Sciatic nerve (tissue), 2 donors: ENCODE results near the gene ADCK1. TPM values are rescaled to one million over a fixed set of nuclear protein-coding genes. Genes with fewer than 3 reads are reported as not detected.
A peak's percentile ranks its signal among the peaks of the same experiment; 100 is the strongest.

Experiments used
- ATAC-seq: fragments of 200-7000 bp; cut with Tn5 transposase; one replicate; pipeline ENCODE4 v1.9.1; 2020; ENCODE audit warnings: mild to moderate bottlenecking, moderate library complexity
- DNase-seq: peaks from one replicate; pipeline ENCODE4 v3.0.0-alpha.2; 2020; ENCODE audit warnings: low spot score
- intact Hi-C: fragments of 100-400 bp; cut with DNase I; formaldehyde crosslinking; loops from one replicate; pipeline ENCODE4 v1.14.2; 2022
- total RNA-seq: library from RNA; stranded (reverse); fragmentation: NEBNext Ultra II Directional; extraction: Animal tissue kit (Norgen Biotek cat#: 25700); gene quantifications from one replicate; pipeline ENCODE4 v1.2.1, GENCODE V29; 2021
- donor health status: DM: no; HTN: no; CAD: no.
- donor health status: DM: no; HTN: no; CAD: no.

Gene ADCK1
- total RNA-seq, 1 donor from 2014 or later = 8.2 TPM

DNA sequence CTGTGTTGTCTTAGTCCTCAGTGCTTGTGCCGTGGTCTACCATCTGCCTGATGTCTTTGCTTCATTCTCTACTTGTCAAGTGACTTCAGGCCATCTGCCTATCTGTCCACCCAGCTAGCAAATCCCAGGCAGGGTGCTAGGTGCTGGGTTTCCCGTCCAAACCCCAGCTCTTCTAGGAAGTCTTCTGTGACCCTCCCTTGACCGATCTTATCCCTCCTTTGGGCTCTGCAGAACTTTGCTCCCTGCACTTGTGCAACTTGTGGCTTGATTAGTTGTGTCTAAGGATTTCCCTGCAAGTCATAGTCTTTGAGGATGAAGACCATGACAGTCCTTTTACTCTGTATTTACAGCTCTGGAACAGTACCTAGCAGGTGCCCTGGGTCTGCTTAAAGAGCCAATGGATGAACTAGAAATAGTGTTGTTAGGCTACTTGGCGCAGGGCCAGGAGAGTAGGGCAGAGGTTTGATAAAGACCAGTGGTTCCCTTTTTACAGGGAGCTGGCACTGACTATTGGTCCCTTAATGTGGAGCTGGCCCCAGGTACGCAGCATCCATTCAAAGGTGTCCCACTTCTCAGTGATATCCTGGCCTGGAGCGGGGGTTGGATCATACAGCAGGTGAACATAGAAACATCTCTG, 60.1 kb downstream of the ADCK1 start:
- DNase-seq (no peak), ATAC-seq (no peak)
- intact Hi-C loops = loop anchor here (10.0 kb wide), 1 partner anchor 705 kb away; no protein-coding TSS in a partner anchor

DNA sequence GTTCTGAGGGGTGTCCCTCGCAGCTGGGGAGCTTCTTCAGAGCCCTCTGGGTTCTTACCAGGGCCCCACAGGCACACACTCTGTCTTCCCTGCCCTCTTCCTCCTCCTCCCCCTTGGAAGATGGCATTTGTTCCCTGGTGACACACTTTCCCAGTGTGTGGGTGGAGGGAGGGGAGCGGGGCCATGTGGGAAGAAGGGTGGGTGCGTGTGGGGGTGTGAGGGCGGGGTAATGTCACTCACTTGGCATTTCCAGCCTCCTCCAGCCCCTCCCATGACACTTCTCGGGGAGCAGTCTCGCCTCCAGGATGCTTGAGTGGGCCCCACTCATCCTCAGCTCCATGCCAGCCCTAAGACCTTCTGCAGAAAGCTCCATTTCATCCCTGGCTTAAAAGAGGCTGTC, 61.3 kb downstream of the ADCK1 start:
- intact Hi-C loops = loop anchor here (10.0 kb wide), 1 partner anchor 704 kb away; no protein-coding TSS in a partner anchor
- DNase-seq = no peak
- no peak for ATAC-seq

DNA sequence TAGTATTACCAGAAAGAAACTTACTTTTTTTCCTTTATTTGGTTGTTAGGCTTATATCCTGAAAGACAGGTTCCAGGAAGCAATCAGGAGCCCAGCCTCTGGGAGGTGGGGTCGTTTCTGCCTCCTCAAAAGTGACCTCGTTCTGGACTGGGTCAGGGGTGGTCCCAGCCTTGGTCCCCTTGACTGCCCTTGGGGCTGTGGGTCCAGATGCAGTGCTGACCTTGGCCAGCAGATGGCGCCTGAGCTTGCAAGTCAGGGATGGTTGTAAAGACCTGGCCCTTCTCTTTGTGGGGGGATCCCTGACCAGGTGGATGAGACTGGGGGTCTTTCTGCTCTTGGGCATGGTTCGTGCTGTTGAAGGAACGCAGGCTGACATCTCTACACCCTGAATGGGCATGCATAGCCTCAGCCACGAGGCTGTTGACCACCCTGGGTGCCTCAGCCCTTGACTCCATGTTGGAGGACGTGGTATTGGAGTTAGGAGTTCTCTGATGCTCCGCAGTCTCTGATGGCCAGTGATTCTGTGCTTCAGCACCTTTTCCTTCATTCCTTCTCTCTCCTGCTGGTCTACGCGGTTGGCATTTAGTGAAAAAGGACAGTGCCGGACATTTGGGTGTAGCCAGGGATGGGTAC, 62.4 kb downstream of the ADCK1 start:
- peak; percentile 89 for DNase-seq
- ATAC-seq = peak; percentile 81
- intact Hi-C loops = loop anchor here (10.0 kb wide), 1 partner anchor 703 kb away; no protein-coding TSS in a partner anchor

DNA sequence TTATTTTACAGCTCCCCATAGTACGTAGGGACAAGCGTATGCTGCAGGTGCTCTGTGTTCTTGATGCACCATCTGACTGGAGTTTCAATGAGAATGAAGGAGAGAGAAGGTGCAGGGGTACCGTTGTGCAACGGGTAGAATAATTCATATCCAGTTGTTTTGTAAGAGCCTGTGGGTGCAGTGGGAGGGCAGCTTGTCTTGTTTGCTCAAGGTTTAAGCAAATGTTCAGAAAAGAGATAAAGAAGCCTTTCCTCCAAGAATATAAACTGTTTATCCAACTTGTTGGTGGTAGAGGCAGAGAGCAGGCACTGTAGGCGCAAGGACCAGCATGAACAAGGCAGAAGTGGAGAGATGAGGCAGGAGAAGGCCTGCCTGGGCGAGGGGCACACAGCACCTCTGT, 64.2 kb downstream of the ADCK1 start:
- intact Hi-C loops = loop anchor here (10.0 kb wide), 1 partner anchor 701 kb away; no protein-coding TSS in a partner anchor
- DNase-seq (no peak), ATAC-seq (no peak)

DNA sequence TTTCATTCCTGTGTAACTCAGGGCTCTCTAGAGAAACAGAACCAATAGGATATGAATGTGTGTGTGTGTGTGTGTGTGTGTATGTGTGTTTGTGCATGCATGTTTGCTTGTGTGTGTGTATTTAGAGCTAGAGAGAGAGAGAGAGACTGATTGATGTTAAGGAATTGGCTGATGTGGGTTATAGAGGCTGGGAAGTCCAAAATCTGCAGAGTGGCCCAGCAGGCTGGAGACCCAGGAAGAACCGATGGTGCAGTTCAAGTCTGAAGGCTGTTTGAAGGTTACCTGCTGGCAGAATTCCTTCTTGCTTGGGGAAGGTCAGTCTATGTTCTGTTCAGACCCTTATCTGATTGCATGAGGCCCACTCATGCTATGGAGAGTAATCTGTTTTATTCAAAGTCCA, 64.7 kb downstream of the ADCK1 start:
- intact Hi-C loops = loop anchor here (10.0 kb wide), 1 partner anchor 700 kb away; no protein-coding TSS in a partner anchor

DNA sequence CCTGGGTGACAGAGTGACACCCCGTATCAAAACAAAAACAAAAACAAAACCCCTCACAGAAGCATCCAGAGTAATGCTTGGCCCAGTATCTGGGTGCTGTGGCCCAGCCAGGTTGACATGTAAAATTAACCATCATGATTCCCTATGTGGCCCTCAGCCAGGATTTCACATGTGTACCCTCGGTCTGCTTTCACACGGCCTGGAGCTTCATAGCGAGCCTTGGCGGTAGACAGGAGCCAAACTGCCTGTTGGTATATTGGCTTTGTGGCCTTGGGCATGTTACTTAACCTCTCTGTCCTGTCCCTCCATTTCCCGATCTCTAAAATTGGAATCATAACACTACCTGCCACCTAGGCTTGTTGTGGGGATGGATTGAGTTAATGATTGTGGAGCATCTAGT, 65.5 kb downstream of the ADCK1 start:
- intact Hi-C loops = loop anchor here (10.0 kb wide), 1 partner anchor 699 kb away; no protein-coding TSS in a partner anchor
- no peak for DNase-seq
- no peak for ATAC-seq

More for the DNA sequence above, 64.7 kb downstream of the ADCK1 start:
- DNase-seq = no peak
- no peak for ATAC-seq

DNA sequence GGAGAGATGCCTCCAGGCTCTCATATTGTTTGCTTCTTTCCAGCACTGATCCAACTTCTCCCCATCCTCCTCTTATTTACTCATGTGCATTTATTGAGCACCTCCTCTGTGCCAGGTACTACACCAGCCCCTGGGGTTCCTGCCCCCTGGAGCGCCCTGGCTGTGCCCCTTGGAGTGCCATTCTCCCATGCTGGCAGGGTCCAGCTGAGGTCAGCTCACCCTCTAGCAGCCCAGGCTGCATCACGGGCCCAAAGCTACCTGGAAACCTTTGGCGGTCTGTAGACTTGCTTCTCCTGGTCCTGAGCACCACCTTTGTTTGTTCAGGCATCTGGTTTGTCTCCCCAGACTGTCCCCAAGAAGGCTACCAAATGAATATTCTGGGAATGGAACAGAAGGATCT, 67.0 kb downstream of the ADCK1 start:
- no peak for ATAC-seq
- no peak for DNase-seq
- intact Hi-C loops = loop anchor here (10.0 kb wide), 1 partner anchor 698 kb away; no protein-coding TSS in a partner anchor

DNA sequence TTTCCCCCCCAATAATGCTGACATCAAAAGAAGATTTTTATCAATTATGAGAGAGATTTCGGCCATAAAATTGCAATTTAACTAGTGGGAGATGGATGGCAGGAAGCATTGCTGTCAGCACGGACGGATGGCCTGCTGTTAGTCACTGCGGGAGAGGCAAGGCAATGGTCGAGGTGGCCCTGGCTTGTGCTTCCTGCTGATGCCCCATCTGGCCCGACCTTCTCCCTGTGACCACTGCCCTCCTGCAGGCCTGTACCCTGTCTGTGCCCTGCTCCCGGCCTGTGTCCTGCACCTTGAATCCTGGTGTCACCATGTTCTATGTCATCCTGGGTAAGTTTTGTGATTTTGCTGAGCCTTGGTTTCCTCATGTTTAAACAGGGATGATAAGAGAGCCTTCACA, 67.6 kb downstream of the ADCK1 start:
- DNase-seq (no peak), ATAC-seq (no peak)
- intact Hi-C loops = loop anchor here (10.0 kb wide), 1 partner anchor 697 kb away; no protein-coding TSS in a partner anchor

DNA sequence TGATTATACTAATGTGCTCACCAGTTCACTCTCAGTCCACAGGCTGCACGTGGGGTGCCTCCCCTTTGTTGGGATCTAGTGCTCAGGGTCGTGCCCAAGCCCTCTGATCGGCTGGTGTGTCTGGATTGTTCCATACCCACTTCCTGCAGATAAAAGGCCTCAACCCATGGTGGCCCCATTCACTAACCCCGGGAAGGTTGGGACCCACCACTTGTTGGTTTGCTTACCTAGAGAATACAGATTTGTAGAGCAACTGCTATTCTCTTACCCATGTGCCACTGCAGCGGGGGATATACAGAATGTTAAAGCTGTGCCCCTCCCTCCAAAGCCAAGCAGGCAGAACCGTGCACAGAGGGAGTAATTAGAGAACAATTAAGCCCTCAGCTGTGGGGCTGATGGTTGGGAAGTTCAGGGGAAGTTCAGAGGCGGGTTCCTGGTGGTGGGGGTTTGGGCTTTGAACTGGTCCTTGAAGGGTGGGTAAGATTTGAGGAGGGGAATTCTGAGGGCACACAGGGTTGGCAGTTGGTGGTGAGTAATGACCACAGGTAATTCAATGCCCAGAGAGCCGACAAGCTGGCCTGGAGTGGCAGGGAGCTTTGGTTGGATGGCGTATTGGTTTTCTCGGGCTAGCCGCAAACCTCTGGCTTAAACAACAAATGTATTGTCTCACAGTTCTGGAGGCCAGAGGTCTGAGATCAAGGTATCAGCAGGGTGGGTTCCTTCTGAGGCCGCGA, 68.8 kb downstream of the ADCK1 start:
- ATAC-seq (no peak), DNase-seq (no peak)
- intact Hi-C loops = loop anchor here (10.0 kb wide), 1 partner anchor 696 kb away; no protein-coding TSS in a partner anchor

DNA sequence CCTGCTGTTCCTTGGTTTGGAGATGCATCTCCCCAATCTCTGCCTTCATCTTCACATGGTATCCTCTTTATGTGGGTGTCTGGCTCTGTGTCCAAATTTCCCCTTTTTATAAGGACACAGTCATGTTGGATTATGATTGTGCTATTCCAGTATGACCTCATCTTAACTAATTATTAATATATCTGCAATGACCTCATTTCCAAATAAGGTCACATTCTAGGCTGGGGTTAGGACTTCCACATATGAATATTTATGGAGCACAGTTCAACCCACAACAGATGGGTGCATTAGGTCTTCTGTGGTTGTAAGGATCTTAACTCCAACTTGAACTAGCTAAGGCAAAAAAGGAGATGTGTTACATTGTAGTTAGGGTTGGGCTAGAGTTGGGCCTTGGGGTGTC, 69.4 kb downstream of the ADCK1 start:
- intact Hi-C loops = loop anchor here (10.0 kb wide), 1 partner anchor 695 kb away; no protein-coding TSS in a partner anchor
- DNase-seq (no peak), ATAC-seq (no peak)

DNA sequence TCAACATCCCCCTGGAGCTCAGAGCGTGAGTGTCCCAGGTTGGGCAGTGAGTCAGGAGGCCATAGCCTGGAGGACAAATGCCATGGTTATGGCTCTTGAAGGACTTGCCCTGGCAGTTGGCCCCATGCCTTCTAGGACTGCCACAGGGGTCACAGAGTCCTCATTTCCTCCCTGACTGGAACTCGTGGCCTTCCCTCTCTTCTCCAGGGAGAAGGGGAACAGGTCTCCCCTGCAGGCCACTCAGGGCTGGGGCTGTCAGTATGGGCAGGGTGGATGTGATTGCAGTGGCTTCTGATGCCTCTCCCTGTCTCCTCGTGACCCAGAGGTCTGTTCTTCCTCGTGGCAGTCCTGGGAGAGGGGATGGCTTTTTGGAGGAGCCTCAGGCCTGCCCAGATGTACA, 70.7 kb downstream of the ADCK1 start:
- intact Hi-C loops = no loop called here
- DNase-seq (no peak), ATAC-seq (no peak)

DNA sequence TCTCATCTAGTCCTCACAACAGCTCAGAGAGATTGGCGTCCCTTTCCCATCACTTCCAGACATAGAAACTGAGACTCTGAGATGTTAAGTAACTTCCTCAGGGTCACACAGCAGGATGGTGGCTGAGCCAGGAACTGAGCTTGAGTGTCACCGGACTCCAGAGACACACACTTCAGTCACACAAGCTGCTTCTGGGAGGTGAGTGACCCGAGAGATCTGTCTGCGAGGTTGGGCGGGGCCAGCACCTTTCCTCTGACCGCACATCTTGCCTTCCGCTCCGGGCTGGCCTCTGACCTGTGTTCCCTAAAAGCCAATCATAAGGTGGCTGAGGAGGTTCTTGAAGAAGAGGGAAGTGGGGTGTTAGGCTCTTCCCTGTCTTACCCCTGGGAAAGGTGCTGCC, 72.2 kb downstream of the ADCK1 start:
- ATAC-seq = no peak
- intact Hi-C loops = no loop called here
- no peak for DNase-seq

DNA sequence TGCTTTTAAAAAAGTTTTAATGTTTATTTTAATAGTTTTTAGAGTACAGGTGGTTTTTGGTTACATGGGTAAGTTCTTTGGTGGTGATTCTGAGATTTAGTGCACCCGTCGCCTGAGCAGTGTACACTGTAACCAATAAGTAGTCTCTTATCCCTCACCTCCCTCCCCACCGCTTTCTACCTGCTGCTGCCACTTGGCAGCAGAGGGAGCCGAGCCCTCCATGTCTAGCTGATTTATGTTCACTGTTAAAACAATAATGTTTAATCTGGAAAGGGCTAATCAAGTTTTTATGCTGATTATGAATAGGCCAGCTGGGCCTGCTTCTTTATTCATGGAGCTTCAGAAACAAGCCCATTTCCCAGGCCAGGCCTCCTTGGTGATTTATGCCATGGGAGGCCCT, 73.1 kb downstream of the ADCK1 start:
- no peak for DNase-seq
- intact Hi-C loops = no loop called here

DNA sequence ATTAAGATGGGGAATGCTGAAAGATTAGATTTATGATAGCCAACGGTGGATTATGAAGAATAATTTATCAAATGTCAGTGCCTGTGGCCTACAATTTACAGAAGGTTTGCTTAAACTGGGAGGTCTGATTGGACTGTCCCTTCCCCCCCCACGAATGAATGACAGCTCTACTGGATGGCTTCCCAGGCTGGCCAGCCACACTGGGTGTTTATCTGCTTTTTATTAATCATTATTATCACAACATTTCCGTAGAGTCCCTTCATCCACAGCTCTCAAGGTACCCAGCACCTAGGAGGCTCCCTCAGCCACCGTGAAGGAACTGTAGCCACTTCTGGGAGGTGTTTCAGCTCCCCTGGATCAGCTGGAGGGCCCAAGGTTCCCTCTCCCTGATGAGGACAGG, 78.9 kb downstream of the ADCK1 start:
- intact Hi-C loops = no loop called here
- DNase-seq = no peak

More for the DNA sequence above, 73.1 kb downstream of the ADCK1 start:
- no peak for ATAC-seq

DNA sequence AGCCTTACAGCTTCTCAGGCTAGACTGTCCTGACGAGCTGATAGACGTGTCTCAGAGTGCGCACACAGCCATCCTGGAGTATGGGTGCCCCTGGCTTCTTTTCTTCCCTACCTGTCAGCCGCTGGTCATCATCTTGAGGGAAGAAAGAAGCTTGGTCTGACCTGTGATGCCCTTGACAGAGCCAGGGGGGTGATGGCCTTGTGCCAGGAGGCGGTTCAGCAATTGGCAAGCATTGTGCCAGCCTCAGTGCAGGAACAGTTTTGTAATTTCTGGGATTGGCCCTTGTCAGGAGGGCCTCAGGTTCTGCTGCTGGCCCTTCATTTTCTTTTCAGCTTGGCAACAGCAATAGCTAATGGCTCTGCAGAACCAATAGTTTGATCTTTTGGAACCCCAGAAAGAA, 80.1 kb downstream of the ADCK1 start:
- intact Hi-C loops = no loop called here
- ATAC-seq (no peak), DNase-seq (no peak)

More for the DNA sequence above, 78.9 kb downstream of the ADCK1 start:
- ATAC-seq = no peak

DNA sequence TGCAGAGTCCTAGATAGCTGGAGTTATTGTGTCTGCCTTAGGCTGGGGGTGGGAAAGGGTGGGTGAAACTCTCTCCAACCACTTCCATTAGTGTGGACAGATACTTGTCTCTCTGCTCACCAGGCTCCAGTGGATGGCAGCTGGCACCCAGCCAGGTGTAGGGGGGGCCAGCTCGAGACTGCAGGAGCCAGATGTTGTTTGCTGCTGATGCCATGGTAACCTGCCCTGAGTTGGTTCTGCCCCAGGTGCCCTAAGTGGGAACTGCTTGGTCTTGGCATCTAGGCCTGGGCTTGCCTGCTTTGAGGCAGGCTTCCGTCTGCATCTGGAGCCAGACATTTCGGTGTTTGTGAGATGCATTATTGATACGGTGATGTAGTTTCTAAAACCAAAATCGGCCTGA, 82.2 kb downstream of the ADCK1 start:
- DNase-seq (no peak), ATAC-seq (peak; percentile 19)
- intact Hi-C loops = no loop called here

DNA sequence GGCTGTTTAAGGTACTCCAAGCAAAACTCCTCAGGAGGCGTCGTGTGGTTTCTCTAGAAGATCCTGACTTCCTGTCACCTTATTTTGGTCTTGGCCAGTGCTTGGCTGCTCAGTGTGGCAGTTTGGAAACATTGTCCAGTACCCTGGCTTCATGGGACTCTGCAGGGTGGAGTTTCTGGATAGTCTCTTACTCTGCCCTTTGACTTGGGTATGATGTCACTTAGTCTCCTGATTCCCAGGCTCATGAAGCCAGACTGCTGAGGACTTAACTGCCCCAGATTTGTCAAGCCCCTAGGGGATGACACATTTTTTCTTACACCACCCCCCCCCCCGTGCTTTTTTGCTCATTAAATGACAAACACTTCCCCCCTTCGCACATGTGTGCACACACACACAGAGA, 82.7 kb downstream of the ADCK1 start:
- ATAC-seq = peak; percentile 88
- no peak for DNase-seq
- intact Hi-C loops = no loop called here

DNA sequence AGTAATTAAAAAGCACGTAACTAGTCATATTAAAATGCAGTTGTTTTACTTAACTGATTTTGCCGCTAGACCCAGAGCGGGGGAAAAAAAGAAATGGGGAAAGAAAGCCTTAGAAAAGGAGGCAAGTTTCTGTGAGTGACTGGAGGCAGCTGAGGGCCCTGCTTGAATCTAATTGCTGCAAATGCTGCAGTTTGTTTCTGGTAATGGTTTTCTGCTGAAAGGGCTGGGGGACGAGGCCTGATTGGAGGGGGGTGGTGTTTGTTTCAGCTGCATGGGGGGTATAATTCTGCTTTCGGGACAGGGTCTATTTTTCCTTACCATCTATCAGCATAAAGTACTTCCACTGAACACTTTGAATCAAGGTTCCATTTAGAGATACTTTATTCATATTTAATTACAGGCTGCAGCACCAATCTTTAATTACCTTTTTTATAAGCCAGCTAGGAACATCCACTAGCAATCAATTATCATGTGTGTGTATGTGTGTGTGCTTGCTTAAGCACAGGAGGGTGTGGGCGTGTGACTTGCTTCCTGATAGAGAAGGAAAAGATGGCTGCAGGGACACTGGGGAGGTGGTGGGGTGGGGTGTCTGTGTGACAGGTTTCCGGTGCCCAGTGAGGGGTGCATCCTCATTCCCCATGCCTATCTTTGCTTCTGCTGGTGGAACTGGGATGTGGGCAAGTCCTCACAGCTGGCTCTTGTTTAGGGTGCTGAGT, 83.4 kb downstream of the ADCK1 start:
- intact Hi-C loops = no loop called here

DNA sequence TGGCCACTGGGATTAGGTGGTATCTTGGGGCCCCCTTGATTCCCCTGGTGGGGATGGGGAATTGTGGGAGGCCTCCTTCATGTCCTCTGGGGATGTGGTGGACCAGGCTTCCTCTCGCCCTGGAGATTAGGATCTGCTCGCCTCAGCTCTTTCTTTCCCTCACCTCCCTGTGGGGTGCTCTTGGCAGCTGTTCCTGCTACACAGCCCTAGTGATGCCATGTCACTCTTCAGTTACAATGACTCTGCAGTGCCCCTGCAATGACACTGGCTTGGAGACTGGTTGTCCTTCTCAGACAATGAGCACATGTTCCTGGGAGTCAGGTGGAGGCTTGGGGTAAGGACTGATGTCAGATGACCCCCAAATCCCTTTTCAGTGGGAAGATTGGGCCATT, 83.9 kb downstream of the ADCK1 start:
- intact Hi-C loops = no loop called here
- no peak for ATAC-seq
- no peak for DNase-seq

More for the DNA sequence above, 83.4 kb downstream of the ADCK1 start:
- DNase-seq (no peak), ATAC-seq (no peak)
